Stimulated activated CD8-positive, alpha-beta memory T cell treated with anti-CD3 and anti-CD28 coated beads, Interleukin-7, amount 100 ng/mL, for 24 hours (primary cell): ENCODE results near the gene TSPAN2.

Source experiments
- DNase-seq: peaks from one replicate; pipeline ENCODE4 v3.0.0-alpha.2; 2020; ENCODE audit warnings: low read depth

Gene TSPAN2

GRCh38 chr1:115113766-115114165, 24.5 kb upstream of the TSPAN2 start:
- no peak for DNase-seq

- peak; percentile 33 for DNase-seq
These were observed 23.4 kb upstream of the TSPAN2 start for GRCh38 chr1:115112496-115113375.

DNA sequence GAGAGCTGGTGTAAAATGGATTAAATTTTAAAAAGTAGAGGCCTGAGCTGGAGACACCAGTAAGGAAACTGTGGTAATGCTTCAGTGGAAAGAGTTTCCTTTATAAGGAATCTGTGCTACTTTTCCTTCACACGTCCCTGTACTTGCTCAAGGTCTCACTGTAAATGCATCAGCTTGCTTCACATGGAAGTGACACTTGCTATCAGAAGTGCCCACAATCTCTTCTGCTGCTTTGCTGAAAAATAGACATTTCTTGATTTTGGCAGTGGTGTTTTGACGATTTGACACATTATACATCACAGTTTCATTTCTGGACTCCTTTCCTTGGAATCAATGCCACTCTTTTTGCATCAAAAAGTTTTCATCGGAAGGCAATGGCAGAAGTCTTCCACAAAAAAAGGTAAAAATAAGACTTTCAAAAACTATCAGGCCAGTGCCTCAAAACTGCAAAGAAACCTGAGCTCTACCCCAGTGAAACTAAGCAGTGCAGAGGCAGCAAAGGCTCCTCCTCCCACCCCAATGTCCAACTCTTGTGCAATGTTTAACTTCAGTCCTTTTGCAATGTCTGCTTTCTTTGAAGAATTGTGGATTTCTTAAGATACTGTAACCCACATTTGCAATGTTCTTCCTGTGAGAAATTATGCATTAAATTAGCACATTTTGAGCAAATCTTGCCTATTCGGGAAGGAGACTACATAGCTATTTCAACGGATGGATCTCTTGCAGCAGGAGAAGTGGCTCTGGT, 18.4 kb upstream of the TSPAN2 start:
- DNase-seq, result no peak

- DNase-seq, result no peak
These were observed 16.5 kb upstream of the TSPAN2 start for GRCh38 chr1:115105831-115106230.

- DNase-seq, result no peak
These were observed 10.4 kb upstream of the TSPAN2 start for GRCh38 chr1:115099693-115100050.

- DNase-seq, result peak; percentile 21
These were observed 9.8 kb upstream of the TSPAN2 start for GRCh38 chr1:115098979-115099692.

GRCh38 chr1:115092175-115092574, 2.9 kb upstream of the TSPAN2 start:
- DNase-seq, result no peak

DNA sequence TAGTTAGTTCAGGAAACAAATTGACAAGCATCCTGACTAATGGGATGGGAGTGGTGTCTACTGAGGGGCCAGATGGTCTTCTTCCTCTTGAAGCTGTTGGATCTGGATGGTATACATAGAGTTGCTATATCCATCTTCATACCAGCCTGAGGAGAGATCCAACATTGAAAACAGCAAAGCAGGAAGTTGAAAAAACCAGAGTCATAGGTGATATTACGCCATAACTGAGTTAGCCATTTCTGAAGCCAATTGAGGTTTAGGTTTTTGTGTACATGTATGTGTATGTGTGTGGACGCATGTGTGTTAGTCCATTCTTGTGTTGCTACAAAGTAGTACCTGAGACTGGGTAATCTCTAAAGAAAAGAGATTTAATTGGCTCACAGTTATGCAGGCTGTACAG, 2.3 kb upstream of the TSPAN2 start:
- DNase-seq, result no peak

DNA sequence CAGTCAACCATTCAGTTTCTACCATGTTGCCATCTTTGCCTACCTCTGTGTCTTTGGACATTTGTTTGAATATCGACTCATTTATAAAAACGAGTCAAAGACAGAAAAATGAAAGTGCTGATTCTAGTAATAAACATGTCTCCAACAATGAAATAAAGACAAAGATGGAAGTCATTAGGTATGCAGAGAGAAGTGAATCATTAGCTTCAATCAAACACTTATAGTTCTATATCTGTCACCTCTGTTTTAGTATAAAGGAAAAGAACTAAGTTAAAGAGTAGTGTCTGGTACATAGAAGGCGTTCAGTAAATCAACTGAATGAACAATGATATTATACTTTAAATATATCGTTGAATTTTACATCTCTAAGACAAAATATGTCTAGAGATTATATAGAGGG, 1.7 kb upstream of the TSPAN2 start:
- no peak for DNase-seq

- no peak for DNase-seq
These were observed 1.2 kb upstream of the TSPAN2 start for GRCh38 chr1:115090540-115090939.

- DNase-seq, result no peak
These were observed 835 bp upstream of the TSPAN2 start for GRCh38 chr1:115090186-115090490.

DNA sequence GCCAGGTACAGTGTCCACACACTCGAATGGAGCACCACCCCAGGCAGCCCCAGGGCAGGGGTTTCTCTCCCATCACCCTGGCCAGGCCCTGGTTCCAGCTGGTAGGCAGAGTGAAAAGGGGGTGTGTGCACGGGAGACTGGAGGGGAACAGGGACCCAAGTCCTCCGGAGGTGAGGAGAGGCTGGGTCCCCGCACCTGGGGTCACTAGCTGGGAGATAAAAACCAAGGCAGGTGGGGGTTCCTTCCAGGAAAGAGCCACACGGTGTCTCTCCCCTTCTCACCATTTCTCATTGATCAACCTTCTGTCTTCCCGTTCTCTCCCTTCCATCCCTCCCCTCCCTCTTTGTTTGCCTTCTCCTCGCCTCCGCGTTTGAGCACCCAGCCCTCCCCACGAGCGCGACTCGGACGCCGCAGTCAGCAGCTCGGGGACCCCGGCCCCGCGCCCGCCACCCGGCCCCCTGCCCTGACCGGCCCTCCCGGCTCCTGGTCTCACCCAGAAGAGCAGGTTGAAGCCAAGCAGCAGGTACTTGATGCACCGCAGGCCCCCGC, 358 bp downstream of the TSPAN2 start:
- DNase-seq, result no peak

DNA sequence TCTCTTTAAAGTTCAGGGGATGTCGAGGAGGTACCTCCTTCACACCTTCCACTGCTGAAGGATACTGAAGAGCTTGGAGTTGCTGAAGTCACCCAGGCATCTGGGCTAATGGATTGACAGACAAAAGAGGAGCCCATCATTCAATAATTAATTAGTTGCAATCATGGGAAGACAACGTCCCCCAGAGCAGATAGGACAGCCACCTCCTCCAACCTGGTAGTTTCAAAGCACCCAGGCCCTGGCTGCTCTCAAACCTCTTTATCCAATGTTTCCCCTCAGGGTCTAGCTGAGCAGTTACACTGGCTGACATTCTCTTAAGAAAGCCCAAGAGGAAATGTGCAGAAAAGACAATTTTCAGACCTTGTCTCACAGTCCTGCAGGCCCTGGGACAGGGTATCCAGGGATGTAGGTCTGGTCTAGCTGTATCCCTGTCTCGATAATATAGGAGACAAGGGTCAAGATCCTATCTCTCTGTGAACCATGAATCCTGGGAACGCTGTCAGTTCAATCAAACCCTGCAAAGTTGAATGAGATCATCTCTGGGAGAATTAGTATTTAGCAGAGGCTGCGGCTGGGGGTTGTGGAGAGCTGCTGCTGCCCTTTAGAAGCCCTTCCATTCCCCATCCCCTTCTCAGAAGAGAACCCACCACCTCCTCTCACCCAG, 1.1 kb downstream of the TSPAN2 start:
- no peak for DNase-seq

DNA sequence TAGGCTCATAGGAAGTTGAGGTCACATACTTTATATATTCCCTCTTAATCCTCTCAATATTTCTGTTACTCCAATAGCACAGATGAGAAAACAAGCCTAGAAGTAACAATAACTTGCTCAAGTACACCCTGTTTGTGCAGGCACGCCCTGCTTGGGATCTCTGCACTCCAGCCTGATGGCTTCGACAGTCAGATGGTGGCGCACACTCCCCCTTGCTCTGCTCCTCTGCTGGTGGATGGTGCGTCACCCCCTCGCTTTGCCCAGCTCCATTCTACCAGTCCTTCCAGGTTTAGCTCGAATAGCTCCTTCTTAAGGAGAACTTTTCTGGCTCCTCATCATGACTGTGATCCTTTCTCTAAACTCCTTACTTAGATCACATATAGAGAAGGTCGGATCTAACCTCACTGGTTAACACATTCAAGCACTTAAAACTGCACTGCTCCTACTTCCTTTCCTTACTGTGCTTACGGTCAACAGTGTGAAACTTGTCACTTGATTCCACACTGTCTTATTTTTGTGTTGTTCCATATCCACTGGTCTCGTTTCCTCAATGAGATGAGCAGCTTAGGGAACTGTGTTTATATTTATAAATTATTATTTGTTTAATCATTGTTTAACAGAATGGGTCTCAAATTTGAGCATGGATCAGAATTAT, 3.0 kb downstream of the TSPAN2 start:
- no peak for DNase-seq

DNA sequence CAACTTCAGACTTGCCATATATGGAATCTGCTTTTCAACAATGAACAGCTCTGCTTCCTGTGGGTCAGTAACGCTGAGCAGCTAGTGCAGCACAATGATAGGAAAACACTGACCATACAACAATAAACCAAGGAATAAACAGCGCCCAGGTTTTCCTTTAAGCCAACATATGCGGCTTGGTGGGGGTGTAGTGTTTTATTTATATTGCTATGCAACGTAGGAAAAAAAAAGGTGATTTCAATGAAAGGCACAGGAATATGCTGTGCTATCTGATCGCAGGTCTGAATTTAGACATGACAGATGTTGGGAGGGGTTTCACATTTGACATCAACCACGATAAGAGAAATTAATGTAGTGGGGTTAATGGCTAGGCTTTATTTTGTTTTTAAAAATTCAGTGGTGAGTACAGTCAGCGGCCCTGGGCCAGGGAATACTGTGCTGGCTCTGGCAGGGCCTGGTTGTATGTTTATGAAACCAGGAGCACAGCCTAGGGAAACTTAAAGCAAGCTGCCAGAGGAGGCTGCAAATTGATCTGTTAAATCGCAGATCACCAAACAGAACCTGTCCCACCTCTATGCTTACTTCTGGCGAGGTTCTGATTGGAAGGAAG, 4.3 kb downstream of the TSPAN2 start:
- no peak for DNase-seq

DNA sequence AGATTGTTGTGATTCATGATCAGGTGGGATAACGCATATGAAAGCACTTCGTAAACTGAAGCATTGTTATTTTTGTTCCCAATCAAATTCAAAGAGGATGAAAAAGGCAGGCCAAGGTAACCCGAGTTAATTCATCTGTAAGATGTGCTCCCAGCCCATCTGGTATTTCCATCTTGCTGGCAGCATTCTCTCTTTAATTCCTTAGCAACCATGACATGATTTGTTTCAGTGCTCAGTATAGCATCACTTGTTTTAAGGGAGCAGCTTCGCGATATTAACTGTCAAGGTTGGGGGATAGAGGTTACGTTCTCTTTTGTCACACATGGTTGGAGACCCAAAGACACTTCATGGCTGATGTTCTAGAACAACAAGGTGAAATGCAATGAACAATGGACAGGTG, 6.4 kb downstream of the TSPAN2 start:
- DNase-seq, result no peak

DNA sequence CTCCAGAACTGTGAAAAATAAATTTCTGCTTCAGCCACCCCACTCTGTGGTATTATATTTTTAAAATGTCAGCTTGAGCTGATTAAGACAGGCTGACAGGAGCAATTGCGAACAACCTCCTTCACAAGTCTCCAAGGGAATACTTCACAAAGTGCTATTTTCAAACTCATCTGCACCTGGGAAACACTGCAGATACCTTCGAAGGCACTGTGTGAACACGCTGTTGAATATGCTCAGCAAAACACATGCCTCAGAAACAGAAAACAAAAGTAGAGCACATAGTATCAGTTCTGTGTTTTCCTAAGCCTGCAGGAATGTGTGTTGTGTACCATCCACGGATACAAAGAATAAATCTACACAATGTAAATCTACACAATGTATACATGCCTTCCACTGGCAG, 10.6 kb downstream of the TSPAN2 start:
- DNase-seq, result no peak

GRCh38 chr1:115077984-115078330, 11.3 kb downstream of the TSPAN2 start:
- DNase-seq, result no peak

DNA sequence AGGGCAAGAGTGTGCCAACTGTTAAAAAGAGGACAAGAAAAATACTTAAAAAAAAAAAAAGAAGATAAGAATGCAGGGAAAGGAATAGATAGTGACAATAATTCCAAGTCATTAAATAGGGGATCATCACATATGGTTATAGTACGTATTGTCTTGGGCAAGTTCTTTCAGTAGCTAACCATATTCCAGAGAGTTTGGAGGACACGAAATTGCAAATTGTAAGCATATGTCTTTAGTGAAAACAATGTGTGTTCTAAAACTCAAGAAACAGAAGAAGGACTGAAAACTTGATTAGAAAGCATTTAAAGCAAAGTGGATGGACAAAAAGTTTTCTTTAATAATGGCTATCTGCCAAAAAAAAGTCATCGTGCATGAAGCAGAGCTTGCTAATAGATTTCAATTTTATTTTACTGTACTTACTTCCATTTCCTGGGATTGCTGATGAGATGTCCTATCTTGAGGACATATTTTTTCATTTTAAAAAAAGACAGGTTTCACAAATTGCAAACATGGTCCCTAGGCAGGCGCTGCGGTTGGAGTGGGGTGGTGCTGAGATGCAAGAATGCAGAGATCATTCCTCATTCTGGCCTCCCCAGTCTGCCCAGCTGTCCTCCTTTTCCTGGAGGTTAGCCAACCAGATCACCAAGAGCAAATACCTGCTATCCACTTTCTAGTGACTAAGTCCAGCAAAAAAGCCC, 11.9 kb downstream of the TSPAN2 start:
- DNase-seq, result no peak

DNA sequence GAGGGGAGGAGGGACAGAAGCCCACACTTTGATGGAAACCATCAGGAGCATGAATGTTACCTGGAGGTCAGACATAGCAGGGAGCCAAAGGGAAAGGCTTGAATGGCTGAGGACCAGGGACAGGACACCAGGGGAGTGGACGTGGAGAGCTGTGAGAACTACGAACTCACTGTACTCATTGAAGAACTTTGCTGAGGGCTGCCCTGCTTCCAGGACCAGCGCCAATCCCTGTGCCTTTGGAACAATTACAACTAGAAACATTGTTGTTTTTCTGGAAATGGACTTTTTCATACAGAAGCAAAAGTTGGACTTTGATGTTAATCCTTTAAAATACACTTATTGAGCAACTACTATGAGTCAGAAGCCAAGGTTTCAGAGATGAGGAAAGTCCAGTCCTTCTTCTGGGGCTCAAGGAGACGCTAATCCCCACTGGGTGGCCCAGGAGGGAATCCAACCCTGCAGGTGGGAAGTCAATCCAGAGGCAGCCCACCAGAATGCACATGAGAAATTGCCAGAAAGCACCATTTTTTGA, 12.9 kb downstream of the TSPAN2 start:
- no peak for DNase-seq
